ENCODE results near the gene DMD. TPM values are rescaled to one million over a fixed set of nuclear protein-coding genes. Genes with fewer than 3 reads are reported as not detected.

The DMD gene
- total and polyA plus RNA-seq, 2 donors (not counting 1 experiment from before 2014, with no cell fraction given), result 2.0 to 51.8 TPM

DNA sequence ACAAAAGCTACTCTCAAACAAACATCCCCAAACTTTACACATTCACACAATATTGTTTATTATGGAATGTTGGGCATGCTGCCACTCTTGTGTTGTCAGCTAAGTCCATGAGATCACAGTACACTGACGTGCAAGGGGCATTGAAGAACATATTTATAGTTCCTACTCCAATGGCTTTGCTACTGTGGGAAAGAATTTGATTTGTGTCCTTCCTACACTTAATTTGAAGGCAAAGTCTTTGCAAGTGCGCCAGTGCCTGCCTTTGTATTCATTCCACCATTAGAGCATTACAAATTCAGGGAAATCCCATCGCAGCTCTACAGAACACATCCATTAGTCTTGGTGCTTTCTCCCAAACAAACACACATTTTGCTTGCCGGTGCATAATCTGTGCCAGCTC lies 2094.1 kb downstream of the DMD start:
- WGBS (ENCODE audit: insufficient coverage), result no CpG with 5 or more reads among the region's 4 CpGs
- no peak overlapping the region for H2AFZ ChIP-seq (ENCODE audit: insufficient read depth, low read depth, low read length, poor library complexity, severe bottlenecking)
- H3K4me3 Mint-ChIP-seq, result no peak overlapping the region
- ChIA-PET POLR2A (no interaction called here), CTCF (no interaction called here)
- no peaks in the 10 kb centered on the region for H3K79me2 ChIP-seq (ENCODE audit: control insufficient read depth, insufficient read depth, low read length)
- H3K4me3 ChIP-seq (ENCODE audit: control extremely low read depth in 1 of 5, extremely low read depth in 1 of 5, insufficient read depth in 1 of 5, low read depth in 2 of 5, low read length in 4 of 5), result no peak overlapping the region
- no peaks in the 10 kb centered on the region for H3K4me1 Mint-ChIP-seq
- no peak overlapping the region for H3K27ac Mint-ChIP-seq
- intact Hi-C loops (cut with micrococcal nuclease), result no loop called here
- no peaks in the 10 kb centered on the region for H3K9me3 Mint-ChIP-seq (ENCODE audit: insufficient read depth)
- no peaks in the 10 kb centered on the region for H3K36me3 ChIP-seq (replicated peaks in 1 of 2; ENCODE audit: control extremely low read depth in 1 of 2, control insufficient read depth in 1 of 2, extremely low read depth in 1 of 2, insufficient read depth in 2 of 2, low read length in 1 of 2)
- no peaks in the 10 kb centered on the region for H3K27me3 Mint-ChIP-seq
- no peaks in the 10 kb centered on the region for H4K20me1 ChIP-seq (ENCODE audit: control insufficient read depth, insufficient read depth, low read length, poor library complexity, severe bottlenecking)
- ATAC-seq (ENCODE audit: low read depth), result no peak
- H3K9me3 ChIP-seq (ENCODE audit: control extremely low read depth in 1 of 3, control insufficient read depth in 2 of 3, insufficient read depth in 1 of 3, low read length in 2 of 3), result no peaks in the 10 kb centered on the region
- H3K4me2 ChIP-seq (replicated peaks; ENCODE audit: low read depth, low read length, poor library complexity, severe bottlenecking), result no peak overlapping the region
- no peak for DNase-seq
- H3K27me3 ChIP-seq (replicated peaks in 1 of 4; ENCODE audit: control extremely low read depth in 1 of 4, control insufficient read depth in 3 of 4, insufficient read depth in 4 of 4, low read length in 3 of 4), result no peaks in the 10 kb centered on the region
- no peaks in the 10 kb centered on the region for H3K4me1 ChIP-seq (ENCODE audit: control insufficient read depth in 2 of 2, insufficient read depth in 2 of 2, low read length in 2 of 2)
- no peak overlapping the region for H3K27ac ChIP-seq (ENCODE audit: low read length in 2 of 2)
- H3K9ac ChIP-seq (ENCODE audit: low read length), result no peak overlapping the region
- TF ChIP-seq EZH2 (IDR thresholded peaks at IDR 0.05; ENCODE audit: borderline replicate concordance, insufficient read depth, low read depth, low read length, poor library complexity, severe bottlenecking) (no peak), CTCF (IDR thresholded peaks at IDR 0.05) (no peak)

GRCh38 chrX:31115398-31115797 lies 2096.0 kb downstream of the DMD start:
- no peak overlapping the region for H3K4me2 ChIP-seq (replicated peaks; ENCODE audit: low read depth, low read length, poor library complexity, severe bottlenecking)
- no peaks in the 10 kb centered on the region for H3K36me3 ChIP-seq (replicated peaks in 1 of 2; ENCODE audit: control extremely low read depth in 1 of 2, control insufficient read depth in 1 of 2, extremely low read depth in 1 of 2, insufficient read depth in 2 of 2, low read length in 1 of 2)
- intact Hi-C loops (cut with micrococcal nuclease), result no loop called here
- Mint-ChIP-seq H3K27me3 (no peaks in the 10 kb centered on the region), H3K4me1 (no peaks in the 10 kb centered on the region), H3K9me3 (ENCODE audit: insufficient read depth) (no peaks in the 10 kb centered on the region), H3K4me3 (no peak overlapping the region), H3K27ac (no peak overlapping the region)
- no peak overlapping the region for H2AFZ ChIP-seq (ENCODE audit: insufficient read depth, low read depth, low read length, poor library complexity, severe bottlenecking)
- no peaks in the 10 kb centered on the region for H3K9me3 ChIP-seq (ENCODE audit: control extremely low read depth in 1 of 3, control insufficient read depth in 2 of 3, insufficient read depth in 1 of 3, low read length in 2 of 3)
- POLR2A ChIA-PET, result no interaction called here
- H3K27ac ChIP-seq (ENCODE audit: low read length in 2 of 2), result no peak overlapping the region
- no peaks in the 10 kb centered on the region for H3K79me2 ChIP-seq (ENCODE audit: control insufficient read depth, insufficient read depth, low read length)
- TF ChIP-seq CTCF (IDR thresholded peaks at IDR 0.05) (no peak), EZH2 (IDR thresholded peaks at IDR 0.05; ENCODE audit: borderline replicate concordance, insufficient read depth, low read depth, low read length, poor library complexity, severe bottlenecking) (no peak)
- H3K4me3 ChIP-seq (ENCODE audit: control extremely low read depth in 1 of 5, extremely low read depth in 1 of 5, insufficient read depth in 1 of 5, low read depth in 2 of 5, low read length in 4 of 5), result no peak overlapping the region
- no CpG with 5 or more reads among the region's 4 CpGs for WGBS (ENCODE audit: insufficient coverage)
- DNase-seq, result no peak
- H3K9ac ChIP-seq (ENCODE audit: low read length), result no peak overlapping the region
- H4K20me1 ChIP-seq (ENCODE audit: control insufficient read depth, insufficient read depth, low read length, poor library complexity, severe bottlenecking), result no peaks in the 10 kb centered on the region
- no peak for ATAC-seq (ENCODE audit: low read depth)
- CTCF ChIA-PET, result no interaction called here
- H3K27me3 ChIP-seq (replicated peaks in 1 of 4; ENCODE audit: control extremely low read depth in 1 of 4, control insufficient read depth in 3 of 4, insufficient read depth in 4 of 4, low read length in 3 of 4), result no peaks in the 10 kb centered on the region
- H3K4me1 ChIP-seq (ENCODE audit: control insufficient read depth in 2 of 2, insufficient read depth in 2 of 2, low read length in 2 of 2), result no peaks in the 10 kb centered on the region
